ENCODE results near the gene MCCC2.

DNA sequence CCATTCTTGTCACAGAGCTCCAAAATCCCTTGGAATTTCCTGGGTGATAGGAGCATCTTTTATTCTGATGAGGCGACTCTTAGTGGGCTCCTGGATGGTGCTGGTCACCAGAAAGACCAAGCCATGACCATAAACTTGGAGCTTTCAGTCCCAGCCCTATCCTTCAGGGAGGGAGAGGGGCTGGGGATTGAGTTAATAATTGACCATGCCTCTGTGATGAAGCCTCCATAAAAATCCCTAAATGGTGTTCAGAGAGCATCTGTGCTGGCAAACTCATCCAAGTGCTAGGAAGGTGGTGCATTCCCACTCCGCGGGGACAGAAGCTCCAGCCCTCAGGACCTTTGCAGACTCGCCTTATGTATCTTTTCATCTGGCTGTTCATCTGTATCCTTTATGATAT lies 28.7 kb downstream of the MCCC2 start:
- TF ChIP-seq, protein P1, sequence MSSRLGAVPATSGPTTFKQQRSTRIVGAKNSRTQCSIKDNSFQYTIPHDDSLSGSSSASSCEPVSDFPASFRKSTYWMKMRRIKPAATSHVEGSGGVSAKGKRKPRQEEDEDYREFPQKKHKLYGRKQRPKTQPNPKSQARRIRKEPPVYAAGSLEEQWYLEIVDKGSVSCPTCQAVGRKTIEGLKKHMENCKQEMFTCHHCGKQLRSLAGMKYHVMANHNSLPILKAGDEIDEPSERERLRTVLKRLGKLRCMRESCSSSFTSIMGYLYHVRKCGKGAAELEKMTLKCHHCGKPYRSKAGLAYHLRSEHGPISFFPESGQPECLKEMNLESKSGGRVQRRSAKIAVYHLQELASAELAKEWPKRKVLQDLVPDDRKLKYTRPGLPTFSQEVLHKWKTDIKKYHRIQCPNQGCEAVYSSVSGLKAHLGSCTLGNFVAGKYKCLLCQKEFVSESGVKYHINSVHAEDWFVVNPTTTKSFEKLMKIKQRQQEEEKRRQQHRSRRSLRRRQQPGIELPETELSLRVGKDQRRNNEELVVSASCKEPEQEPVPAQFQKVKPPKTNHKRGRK (CRISPR knock-in tag; IDR thresholded peaks at IDR 0.05) = no peak
- TF ChIP-seq ARHGAP35 (CRISPR knock-in tag; IDR thresholded peaks at IDR 0.05; ENCODE audit: borderline replicate concordance) = no peak
- TF ChIP-seq, protein P2, sequence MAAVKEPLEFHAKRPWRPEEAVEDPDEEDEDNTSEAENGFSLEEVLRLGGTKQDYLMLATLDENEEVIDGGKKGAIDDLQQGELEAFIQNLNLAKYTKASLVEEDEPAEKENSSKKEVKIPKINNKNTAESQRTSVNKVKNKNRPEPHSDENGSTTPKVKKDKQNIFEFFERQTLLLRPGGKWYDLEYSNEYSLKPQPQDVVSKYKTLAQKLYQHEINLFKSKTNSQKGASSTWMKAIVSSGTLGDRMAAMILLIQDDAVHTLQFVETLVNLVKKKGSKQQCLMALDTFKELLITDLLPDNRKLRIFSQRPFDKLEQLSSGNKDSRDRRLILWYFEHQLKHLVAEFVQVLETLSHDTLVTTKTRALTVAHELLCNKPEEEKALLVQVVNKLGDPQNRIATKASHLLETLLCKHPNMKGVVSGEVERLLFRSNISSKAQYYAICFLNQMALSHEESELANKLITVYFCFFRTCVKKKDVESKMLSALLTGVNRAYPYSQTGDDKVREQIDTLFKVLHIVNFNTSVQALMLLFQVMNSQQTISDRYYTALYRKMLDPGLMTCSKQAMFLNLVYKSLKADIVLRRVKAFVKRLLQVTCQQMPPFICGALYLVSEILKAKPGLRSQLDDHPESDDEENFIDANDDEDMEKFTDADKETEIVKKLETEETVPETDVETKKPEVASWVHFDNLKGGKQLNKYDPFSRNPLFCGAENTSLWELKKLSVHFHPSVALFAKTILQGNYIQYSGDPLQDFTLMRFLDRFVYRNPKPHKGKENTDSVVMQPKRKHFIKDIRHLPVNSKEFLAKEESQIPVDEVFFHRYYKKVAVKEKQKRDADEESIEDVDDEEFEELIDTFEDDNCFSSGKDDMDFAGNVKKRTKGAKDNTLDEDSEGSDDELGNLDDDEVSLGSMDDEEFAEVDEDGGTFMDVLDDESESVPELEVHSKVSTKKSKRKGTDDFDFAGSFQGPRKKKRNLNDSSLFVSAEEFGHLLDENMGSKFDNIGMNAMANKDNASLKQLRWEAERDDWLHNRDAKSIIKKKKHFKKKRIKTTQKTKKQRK (IDR thresholded peaks at IDR 0.05; ENCODE audit: low read length) = no peak
- no peak for TF ChIP-seq NFYC (CRISPR knock-in tag; IDR thresholded peaks at IDR 0.05)

All from HepG2 (cell line).